DND-41 (cell line): Measurements from ENCODE around the gene MRPL54.

Experiments
- CTCF ChIP-seq: IDR thresholded peaks from 2 replicates; pipeline ENCODE4 v1.5.1; 2012; ENCODE audit warnings: borderline replicate concordance, low read length, moderate library complexity, mild to moderate bottlenecking; ENCODE audit not compliant: poor library complexity, severe bottlenecking; ENCODE audit errors: extremely low read depth
- EZH2 ChIP-seq: IDR thresholded peaks from 3 replicates; pipeline ENCODE4 v1.6.1; 2012; ENCODE audit warnings: borderline replicate concordance, low read depth, mild to moderate bottlenecking, moderate library complexity, low read length, inconsistent platforms; ENCODE audit not compliant: severe bottlenecking

GRCh38 chr19:3769494-3769893 is 7.0 kb downstream of the MRPL54 start:
- no peak for TF ChIP-seq CTCF
- TF ChIP-seq EZH2: no peak
